Activated CD4-positive, alpha-beta T cell treated with anti-CD3 and anti-CD28 coated beads for 1 hour (primary cell): ENCODE measurements around the gene SMG6.
"Not testable (repeated sequence)": the region's sequence is repeated elsewhere in the genome, so short reads cannot be mapped to it uniquely, and the experiment has no call there.

Experiments
- DNase-seq: peaks from one replicate; pipeline ENCODE4 v3.0.0-alpha.2; 2020

SMG6 gene

GRCh38 chr17:2174468-2175293 is 128.9 kb downstream of the SMG6 start:
- DNase-seq: no peak

GRCh38 chr17:2174014-2174413 is 129.6 kb downstream of the SMG6 start:
- DNase-seq: no peak

GRCh38 chr17:2172999-2173398 is 130.6 kb downstream of the SMG6 start:
- DNase-seq: no peak

- DNase-seq: no peak
These were observed 131.3 kb downstream of the SMG6 start for GRCh38 chr17:2172077-2172851.

DNA sequence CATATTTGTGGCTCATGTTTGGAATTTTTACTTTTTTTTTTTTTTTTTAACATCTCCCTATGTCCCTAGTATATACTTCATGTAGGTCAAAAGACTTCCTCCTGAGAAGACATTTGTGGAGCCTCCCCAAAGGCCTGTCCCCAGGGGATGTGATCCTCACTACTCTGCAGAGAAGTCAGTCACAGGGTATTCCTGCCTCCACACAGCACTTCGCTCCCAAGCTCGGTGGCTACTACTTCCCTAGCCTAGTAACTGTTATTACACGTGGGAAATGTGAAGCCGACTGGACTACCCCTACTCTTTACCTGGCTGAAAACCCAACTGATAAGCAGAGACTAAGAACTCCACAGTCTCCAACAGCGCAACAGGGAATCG is 131.9 kb downstream of the SMG6 start:
- DNase-seq: no peak

DNA sequence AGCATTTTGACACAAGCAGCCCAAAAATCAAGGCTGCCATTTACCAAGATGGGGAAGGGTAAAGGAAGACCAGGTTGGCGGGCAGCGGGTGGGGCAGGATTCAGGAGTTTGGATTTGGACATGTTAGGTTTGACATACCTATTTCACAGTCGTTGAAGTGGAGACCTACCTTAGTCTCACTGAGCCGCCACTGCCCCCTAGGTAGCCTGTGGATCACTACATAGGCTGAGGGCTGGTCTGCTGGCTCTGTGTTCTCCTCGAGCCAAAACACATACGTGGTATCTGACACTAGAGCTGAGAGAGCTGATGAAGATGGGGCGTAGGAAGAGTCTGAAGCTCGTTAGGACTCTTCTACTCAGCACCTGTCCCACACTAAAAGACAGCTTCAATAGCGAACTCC is 133.6 kb downstream of the SMG6 start:
- DNase-seq: no peak

DNA sequence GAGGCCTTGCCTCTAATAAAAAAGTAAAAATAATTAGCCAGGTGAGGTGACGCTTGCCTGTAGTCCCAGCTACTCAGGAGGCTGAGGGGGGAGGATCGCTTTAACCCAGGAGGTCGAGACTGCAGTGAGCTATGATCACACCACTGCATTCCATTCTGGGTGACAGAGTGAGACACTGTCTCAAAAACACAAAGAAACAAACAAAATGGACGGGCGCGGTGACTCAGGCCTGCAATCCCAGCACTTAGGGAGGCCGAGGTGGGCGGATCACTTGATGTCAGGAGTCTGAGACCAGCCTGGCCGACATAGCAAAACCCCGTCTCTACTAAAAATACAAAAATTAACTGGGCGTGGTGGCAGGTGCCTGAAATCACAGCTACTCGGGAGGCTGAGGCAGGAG is 137.9 kb downstream of the SMG6 start:
- DNase-seq: not testable (repeated sequence)

DNA sequence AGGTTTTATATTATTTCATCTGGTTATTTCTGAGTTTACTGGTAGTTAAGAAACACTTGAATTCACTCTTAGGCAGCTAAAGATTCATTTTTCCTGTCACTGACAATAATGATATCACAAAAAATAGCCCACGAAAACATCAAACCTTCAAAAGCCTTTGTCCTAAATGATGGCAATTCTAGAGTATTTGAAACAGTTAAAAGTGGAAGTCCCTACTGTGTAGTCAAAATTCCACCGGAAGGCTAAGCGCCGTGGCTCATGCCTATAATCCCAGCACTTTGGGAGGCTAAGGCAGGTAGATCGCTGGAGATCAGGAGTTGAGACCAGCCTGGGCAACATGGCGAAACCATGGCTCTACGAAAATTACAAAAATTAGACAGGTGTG is 145.2 kb downstream of the SMG6 start:
- DNase-seq: no peak

DNA sequence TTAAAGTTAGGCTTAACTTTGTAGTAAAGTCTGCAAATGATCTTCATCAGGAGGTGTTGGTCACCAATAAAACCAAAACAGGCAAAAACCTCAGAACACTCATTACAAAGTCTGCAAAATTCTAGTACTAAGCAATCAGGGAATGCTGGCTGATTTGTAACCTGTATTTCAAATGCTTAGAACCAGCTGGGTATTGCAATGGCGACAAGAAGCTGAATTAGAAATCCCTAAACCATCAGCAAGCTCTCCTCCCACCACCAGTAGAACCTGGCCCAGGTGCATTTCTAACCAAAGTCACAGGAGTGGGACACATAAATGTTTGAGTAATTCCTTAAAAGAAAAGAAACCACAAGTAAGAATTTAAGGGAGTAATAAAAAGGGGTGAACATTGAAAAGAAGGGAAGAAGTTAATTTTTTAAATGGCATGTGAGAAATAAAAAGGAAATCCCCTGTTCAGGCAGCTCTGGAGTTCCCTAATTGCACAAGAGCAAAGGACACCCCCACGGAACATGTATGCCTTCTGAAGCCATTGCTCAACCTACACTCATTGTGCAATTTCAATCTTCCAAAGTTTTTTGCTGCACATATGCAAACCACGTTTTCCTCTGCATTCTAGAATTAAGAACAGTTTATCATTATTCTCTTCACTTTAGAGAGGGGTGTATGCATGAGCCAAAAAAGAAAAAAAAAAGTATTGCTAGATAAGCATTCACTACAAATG is 145.8 kb downstream of the SMG6 start:
- no peak for DNase-seq

- no peak for DNase-seq
These were observed 146.5 kb downstream of the SMG6 start for GRCh38 chr17:2157081-2157480.

GRCh38 chr17:2156666-2157065 is 146.9 kb downstream of the SMG6 start:
- DNase-seq: no peak

GRCh38 chr17:2155573-2155972 is 148.0 kb downstream of the SMG6 start:
- DNase-seq: no peak

DNA sequence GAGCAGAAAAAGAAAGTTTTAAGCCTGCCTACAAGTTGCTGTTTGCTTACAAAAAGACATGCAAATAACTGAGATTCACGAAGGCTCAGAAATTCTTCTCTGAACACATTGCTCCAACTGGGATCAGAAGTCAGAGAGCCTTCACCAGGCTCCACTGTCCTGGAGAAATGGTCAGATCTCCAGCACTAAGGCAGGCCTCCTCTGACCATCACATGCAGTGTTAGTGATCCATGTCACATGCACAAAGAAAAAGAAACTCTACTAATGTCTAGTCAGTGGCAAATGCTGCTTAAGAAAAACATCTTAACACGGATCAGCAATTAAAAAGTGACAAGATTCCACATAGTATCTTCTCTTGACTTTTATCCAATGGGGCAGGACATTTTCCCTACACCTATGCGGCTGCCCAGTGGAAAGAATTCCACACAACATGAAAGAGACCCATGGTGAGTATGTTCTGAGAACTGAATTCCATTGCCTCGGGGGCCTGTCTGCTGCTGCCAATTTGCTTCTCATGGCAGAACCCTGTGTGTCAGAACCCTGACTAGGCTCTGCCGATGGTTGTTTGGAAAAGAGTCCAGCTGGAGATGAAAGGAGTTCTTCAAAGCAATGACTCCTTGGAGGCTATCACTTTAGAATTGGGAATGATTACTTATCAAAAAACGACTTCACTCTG is 152.1 kb downstream of the SMG6 start:
- DNase-seq: no peak

DNA sequence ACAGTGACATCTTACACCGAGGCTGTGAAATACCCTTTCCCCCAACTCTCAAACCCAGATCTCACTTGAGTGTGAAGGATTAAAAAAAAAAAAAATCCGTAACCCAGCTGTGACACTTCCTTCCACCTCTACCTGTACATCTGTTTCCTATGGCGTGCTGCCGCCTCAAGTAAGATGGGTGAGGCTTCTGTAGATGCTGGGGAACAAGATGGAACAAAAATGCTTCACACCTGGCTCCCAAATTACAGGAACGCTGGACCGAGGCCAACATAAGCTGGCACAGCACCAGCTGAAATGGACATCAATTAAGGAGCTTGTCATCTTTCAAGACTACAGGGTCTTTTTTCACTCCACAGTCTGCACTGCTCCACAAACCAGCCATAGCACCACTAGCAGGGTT is 152.8 kb downstream of the SMG6 start:
- DNase-seq: no peak

GRCh38 chr17:2149934-2150333 is 153.7 kb downstream of the SMG6 start:
- DNase-seq: no peak

DNA sequence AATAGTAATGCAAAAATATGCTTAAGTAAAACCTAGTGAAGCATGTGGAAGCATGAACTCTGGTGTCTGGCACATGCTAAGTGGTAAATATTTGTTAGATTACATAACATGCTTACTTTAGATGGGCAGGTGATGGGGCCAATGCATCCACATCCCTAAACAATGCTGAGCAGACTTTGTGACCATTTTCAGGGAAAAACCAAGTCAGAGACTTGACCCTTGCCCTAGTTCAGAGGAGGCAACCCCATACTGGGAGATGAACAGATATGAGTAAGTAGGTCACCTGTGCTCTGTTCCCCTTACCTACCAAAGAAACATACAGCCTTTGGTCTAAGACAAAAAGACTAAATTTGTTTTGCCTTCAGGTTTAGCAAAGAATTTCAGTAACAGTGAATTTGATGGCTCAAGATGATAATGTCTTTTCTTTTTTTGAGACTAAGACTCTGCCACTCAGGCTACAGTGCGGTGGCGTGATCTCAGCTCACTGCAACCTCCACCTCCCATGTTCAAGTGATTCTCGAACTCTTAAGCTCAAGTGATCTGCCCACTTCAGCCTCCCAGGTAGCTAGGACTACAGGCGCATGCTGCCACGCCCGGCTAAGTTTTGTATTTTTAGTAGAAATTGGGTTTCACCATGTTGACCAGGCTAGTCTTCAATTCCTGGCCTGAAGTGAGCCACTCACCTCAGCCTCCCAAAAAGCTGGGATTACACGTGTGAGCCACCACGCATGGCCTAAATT is 157.3 kb downstream of the SMG6 start:
- DNase-seq: no peak

GRCh38 chr17:2144701-2145100 is 158.9 kb downstream of the SMG6 start:
- no peak for DNase-seq

GRCh38 chr17:2143332-2143731 is 160.3 kb downstream of the SMG6 start:
- no peak for DNase-seq

DNA sequence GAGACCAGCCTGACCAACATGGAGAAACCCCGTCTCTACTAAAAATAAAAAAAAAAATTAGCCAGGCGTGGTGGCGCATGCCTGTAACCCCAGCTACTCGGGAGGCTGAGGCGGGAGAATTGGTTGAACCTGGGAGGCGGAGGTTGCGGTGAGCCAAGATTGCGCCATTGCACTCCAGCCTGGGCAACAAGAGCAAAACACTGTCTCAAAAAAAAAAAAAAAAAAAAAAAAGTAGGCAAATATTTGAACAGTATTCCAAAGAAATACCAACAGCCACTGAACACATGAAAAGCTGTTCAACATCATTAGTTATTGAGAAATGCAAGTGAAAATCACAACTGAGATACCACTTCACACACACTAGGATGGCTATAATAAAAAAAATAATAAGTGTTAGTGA is 160.9 kb downstream of the SMG6 start:
- not testable (repeated sequence) for DNase-seq

DNA sequence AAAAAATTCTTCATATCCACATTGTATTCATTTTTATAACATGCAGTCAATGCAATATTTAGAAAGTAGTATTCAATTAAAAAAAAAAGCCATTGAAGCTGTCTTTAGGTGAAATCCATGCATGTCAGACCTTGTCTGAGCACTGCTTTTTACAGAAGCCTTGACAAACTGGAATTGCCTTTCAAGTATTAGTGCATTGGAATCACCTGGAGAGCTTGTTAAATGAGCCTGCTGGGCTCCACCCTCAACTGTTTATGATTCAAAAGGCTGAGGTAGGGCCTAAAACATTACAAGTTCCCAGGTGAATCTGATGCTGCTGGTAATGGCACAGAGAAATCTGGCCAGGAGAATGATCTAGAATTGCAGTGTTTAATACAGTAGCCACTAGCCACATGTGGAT is 162.9 kb downstream of the SMG6 start:
- no peak for DNase-seq

DNA sequence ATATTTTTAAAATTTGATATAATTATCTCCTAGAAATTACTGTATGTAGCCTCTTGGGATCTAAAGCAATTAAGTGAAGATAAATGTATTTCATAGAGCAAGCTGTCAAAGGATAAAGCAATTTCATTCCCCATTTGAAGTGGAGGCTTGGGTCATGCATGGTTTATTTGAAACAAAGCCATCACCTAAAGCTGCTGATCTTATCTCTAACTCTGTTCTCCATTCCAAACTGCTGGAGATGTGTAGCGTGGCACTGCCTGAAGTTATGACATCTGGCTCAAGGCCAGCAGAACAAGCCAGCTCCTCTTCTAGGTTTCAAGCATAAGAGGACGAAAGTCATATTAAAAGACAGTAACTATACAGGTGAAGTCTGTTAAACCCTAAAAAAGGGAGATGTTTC is 164.8 kb downstream of the SMG6 start:
- no peak for DNase-seq

GRCh38 chr17:2138318-2138717 is 165.3 kb downstream of the SMG6 start:
- DNase-seq: no peak
